Liver (tissue), 9 donors: ENCODE measurements around the gene H2BK1. TPM values are rescaled to one million over a fixed set of nuclear protein-coding genes. Genes with fewer than 3 reads are reported as not detected.

Experiments
- DNase-seq: peaks from one replicate; pipeline ENCODE4 v3.0.0-alpha.2; 2017; ENCODE audit warnings: low spot score
- H3K27ac ChIP-seq, 2 donors: one replicate each; pipeline ENCODE4 v1.7.0; 2013; ENCODE audit warnings: inconsistent platforms in 2 of 2, low read length in 2 of 2, control low read depth in 1 of 2, low read depth in 1 of 2, mild to moderate bottlenecking in 1 of 2
- H3K27me3 ChIP-seq, 4 donors: one replicate each; pipeline versions ENCODE4 v1.6.1 to v1.7.0; 2013; ENCODE audit warnings: low read length in 3 of 4, inconsistent platforms in 1 of 4, mild to moderate bottlenecking in 1 of 4, moderate library complexity in 1 of 4; ENCODE audit not compliant: control insufficient read depth in 4 of 4, insufficient read depth in 4 of 4
- H3K36me3 ChIP-seq, 4 donors: one replicate each; pipeline versions ENCODE4 v1.6.1 to v1.7.0; 2013; ENCODE audit warnings: low read length in 3 of 4, mild to moderate bottlenecking in 3 of 4, low read depth in 1 of 4, moderate library complexity in 1 of 4; ENCODE audit not compliant: control insufficient read depth in 4 of 4, insufficient read depth in 3 of 4
- H3K4me1 ChIP-seq, 4 donors: one replicate each; pipeline versions ENCODE4 v1.6.1 to v1.7.0; 2013; ENCODE audit warnings: low read length in 3 of 4, mild to moderate bottlenecking in 3 of 4, moderate library complexity in 1 of 4; ENCODE audit not compliant: control insufficient read depth in 4 of 4, insufficient read depth in 4 of 4
- H3K4me3 ChIP-seq, 3 donors: one replicate each; pipeline versions ENCODE4 v1.6.1 to v1.7.0; 2013; ENCODE audit warnings: low read length in 3 of 3, control low read depth in 1 of 3, low read depth in 1 of 3, mild to moderate bottlenecking in 1 of 3
- H3K9ac ChIP-seq, 2 donors: one replicate each; pipeline ENCODE4 v1.7.0; 2013; ENCODE audit warnings: low read length in 2 of 2, mild to moderate bottlenecking in 2 of 2, moderate library complexity in 2 of 2, control low read depth in 1 of 2, low read depth in 1 of 2
- H3K9me3 ChIP-seq, 4 donors: one replicate each; pipeline versions ENCODE4 v1.6.1 to v1.7.0; 2013; ENCODE audit warnings: low read length in 3 of 4; ENCODE audit not compliant: control insufficient read depth in 4 of 4
- CTCF ChIP-seq: fragments of 150-350 bp; IDR thresholded peaks from 2 replicates; pipeline ENCODE4 v1.5.1; 2017; ENCODE audit warnings: improper control_type of control experiment, low read depth, low read length; ENCODE audit not compliant: missing input control
- EGR1 ChIP-seq, 2 donors: IDR thresholded peaks; 2 replicates each; pipeline ENCODE4 v1.6.1; 2016 to 2018; ENCODE audit warnings: antibody characterized with exemption in 2 of 2, low read depth in 2 of 2
- FOXA1 ChIP-seq: IDR thresholded peaks from 2 replicates; pipeline ENCODE4 v1.6.1; 2016; ENCODE audit warnings: antibody characterized with exemption
- FOXA2 ChIP-seq: IDR thresholded peaks from 2 replicates; pipeline ENCODE4 v1.6.1; 2016; ENCODE audit warnings: antibody characterized with exemption
- HNF4G ChIP-seq: IDR thresholded peaks from 2 replicates; pipeline ENCODE4 v1.6.1; 2016; ENCODE audit warnings: antibody characterized with exemption
- JUND ChIP-seq, 2 donors: IDR thresholded peaks; 2 replicates each; pipeline ENCODE4 v1.6.1; 2016; ENCODE audit warnings: antibody characterized with exemption in 2 of 2
- MAX ChIP-seq: IDR thresholded peaks from 2 replicates; pipeline ENCODE4 v1.6.1; 2016; ENCODE audit warnings: antibody characterized with exemption
- NR2F2 ChIP-seq: IDR thresholded peaks from 2 replicates; pipeline ENCODE4 v1.6.1; 2016; ENCODE audit warnings: antibody characterized with exemption
- RAD21 ChIP-seq, 2 donors: IDR thresholded peaks; 2 replicates each; pipeline ENCODE4 v1.6.1; 2016; ENCODE audit warnings: antibody characterized with exemption in 2 of 2, mild to moderate bottlenecking in 2 of 2
- REST ChIP-seq: IDR thresholded peaks from 2 replicates; pipeline ENCODE4 v1.6.1; 2016; ENCODE audit warnings: antibody characterized with exemption, mild to moderate bottlenecking
- RXRA ChIP-seq, 2 donors: IDR thresholded peaks; 2 replicates each; pipeline ENCODE4 v1.6.1; 2017 to 2018; ENCODE audit warnings: antibody characterized with exemption in 2 of 2, mild to moderate bottlenecking in 1 of 2
- SP1 ChIP-seq: IDR thresholded peaks from 2 replicates; pipeline ENCODE4 v1.6.1; 2018; ENCODE audit warnings: antibody characterized with exemption, mild to moderate bottlenecking
- TAF1 ChIP-seq: conservative IDR thresholded peaks from 2 replicates; pipeline ENCODE4 v1.6.1; 2016; ENCODE audit warnings: antibody characterized with exemption, mild to moderate bottlenecking
- YY1 ChIP-seq: IDR thresholded peaks from 2 replicates; pipeline ENCODE4 v1.6.1; 2016; ENCODE audit warnings: antibody characterized with exemption, mild to moderate bottlenecking
- WGBS: extraction: QIAGEN DNeasy Blood & Tissue Kit; methylation state at CpG from one replicate; pipeline ENCODE4 v1.1.7; 2013; 5-methylcytosine and 5-hydroxymethylcytosine counted together
- polyA plus RNA-seq, 2 donors: library from polyadenylated mRNA; stranded (reverse) in 1 of 2; unstranded in 1 of 2; fragments of 200-250 nt in 1 of 2; fragments of >200 nt in 1 of 2; fragmentation: Nextera tagmentation in 1 of 2; extraction: Ambion mirVana in 1 of 2; gene quantifications; one replicate each; pipeline versions ENCODE4 v1.2.1 to v1.2.3, GENCODE V29; 2013 to 2015
- total RNA-seq, 2 donors: library from RNA; depleted of rRNA; stranded (reverse); fragments of >200 nt; gene quantifications; one replicate each; pipeline ENCODE4 v1.2.3, GENCODE V29; 2014
- donor health status: healthy.
- donor health status: healthy.
- donor health status: healthy.
- donor health status: healthy.
- donor health status: healthy.

The H2BK1 gene
- total and polyA plus RNA-seq, 4 donors = not detected

DNA sequence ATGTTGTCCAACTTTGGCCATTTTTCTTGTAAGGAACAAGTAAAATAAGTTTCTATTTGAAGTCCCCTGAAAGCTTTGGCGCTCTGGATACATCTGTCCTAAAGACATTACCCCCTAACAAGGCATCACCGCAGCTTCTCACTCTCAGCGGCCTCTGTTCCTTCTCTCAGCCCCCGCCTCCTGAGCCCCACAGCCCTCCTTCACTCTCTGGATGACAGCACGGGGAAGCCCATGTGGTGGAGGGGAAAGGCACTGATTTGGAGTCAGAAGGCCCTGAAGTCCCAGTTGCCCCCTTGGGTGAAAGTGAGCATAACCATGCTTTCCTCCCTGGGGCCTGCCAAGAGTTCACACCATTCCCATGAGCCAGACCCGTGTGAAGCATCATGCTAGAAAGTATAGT is 4.6 kb downstream of the H2BK1 start:
- no peak overlapping the region for H3K9ac ChIP-seq
- no peaks in the 10 kb centered on the region for H3K36me3 ChIP-seq
- no peaks in the 10 kb centered on the region for H3K4me1 ChIP-seq
- no peak overlapping the region for H3K4me3 ChIP-seq
- TF ChIP-seq FOXA1 (no peak), SP1 (no peak)
- H3K27me3 ChIP-seq = peaks cover 0 to 12% (median 0%) of the 10 kb centered on the region in 4 donors
- H3K9me3 ChIP-seq = no peaks in the 10 kb centered on the region
- 72% methylated on average over 6 of the region's 6 CpGs for WGBS
- H3K27ac ChIP-seq = no peak overlapping the region
- DNase-seq = no peak

DNA sequence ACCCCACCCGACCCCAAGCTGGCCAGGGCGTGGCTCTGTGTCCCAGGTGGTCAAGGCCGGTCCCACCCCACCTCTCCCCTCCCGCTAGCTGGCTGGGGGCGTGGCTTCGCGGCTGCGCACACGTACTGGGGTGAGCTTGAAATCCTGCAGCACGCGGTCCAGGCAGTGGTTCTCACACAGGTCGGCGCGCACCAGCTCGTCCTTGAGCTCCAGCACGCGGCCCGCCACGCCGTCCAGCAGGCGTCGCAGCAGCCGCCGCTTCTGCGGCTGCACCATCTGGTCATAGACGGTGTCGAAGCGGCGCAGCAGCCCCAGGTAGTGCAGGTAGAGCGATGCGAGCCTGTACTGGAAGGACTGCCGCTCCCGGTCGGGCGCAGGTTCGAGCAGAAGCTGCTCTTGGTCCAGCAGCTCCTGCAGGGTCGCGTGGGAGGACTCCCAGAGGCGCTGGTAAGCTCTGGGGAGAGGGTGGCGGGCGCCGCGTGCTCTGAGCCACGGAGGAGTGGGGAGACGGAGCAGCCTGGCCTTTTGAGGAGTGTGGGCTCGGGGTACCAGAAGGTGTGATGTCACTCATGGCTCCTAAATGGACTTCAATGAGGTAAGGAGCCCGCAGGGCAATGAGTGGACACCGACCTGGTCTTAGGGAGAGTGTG is 5.8 kb downstream of the H2BK1 start:
- Histone ChIP-seq H3K27ac (no peak overlapping the region), H3K36me3 (no peaks in the 10 kb centered on the region), H3K9me3 (no peaks in the 10 kb centered on the region), H3K9ac (no peak overlapping the region), H3K4me1 (no peaks in the 10 kb centered on the region), H3K4me3 (no peak overlapping the region), H3K27me3 (peaks cover 0 to 12% (median 0%) of the 10 kb centered on the region in 4 donors)
- 64% methylated on average over 48 of the region's 48 CpGs for WGBS
- no peak for DNase-seq
- TF ChIP-seq FOXA1 (no peak), YY1 (no peak), TAF1 (no peak), RXRA (IDR thresholded peaks at IDR 0.05) (no peak), SP1 (no peak), FOXA2 (no peak), JUND (IDR thresholded peaks at IDR 0.05) (no peak), NR2F2 (no peak), CTCF (no peak)

- no peak overlapping the region for H3K9ac ChIP-seq
- no peaks in the 10 kb centered on the region for H3K9me3 ChIP-seq
- H3K27ac ChIP-seq = no peak overlapping the region
- no peak for DNase-seq
- H3K36me3 ChIP-seq = no peaks in the 10 kb centered on the region
- WGBS = 93% methylated on average over 9 of the region's 9 CpGs
- H3K4me3 ChIP-seq = no peak overlapping the region
- peaks cover 0 to 12% (median 0%) of the 10 kb centered on the region in 4 donors for H3K27me3 ChIP-seq
- no peak for TF ChIP-seq HNF4G
- no peak for TF ChIP-seq RAD21 (IDR thresholded peaks at IDR 0.05)
- TF ChIP-seq FOXA1 = no peak
- TF ChIP-seq MAX = no peak
- TF ChIP-seq EGR1 (IDR thresholded peaks at IDR 0.05; ENCODE audit: low read depth in 2 of 2) = no peak
- no peak for TF ChIP-seq TAF1
- TF ChIP-seq REST = no peak
- H3K4me1 ChIP-seq = no peaks in the 10 kb centered on the region
Measured at GRCh38 chr7:151202836-151203235, 7.5 kb downstream of the H2BK1 start.
